Kidney (tissue), 14 donors: ENCODE data around the gene MCCC1. TPM values are rescaled to one million over a fixed set of nuclear protein-coding genes. Genes with fewer than 3 reads are reported as not detected.

Source experiments
- DNase-seq, 5 donors: peaks; one replicate each; pipeline ENCODE4 v3.0.0-alpha.2; 2013 to 2020
- FAIRE-seq: peaks from 2 replicates; lab custom pipeline; 2012; peaks lifted over from hg19 to GRCh38; lab: Jason Lieb, UNC
- H3K27ac ChIP-seq, 2 donors: one replicate each; pipeline ENCODE4 v1.7.0; 2013; ENCODE audit warnings: low read depth in 2 of 2, low read length in 2 of 2, inconsistent platforms in 1 of 2
- H3K27me3 ChIP-seq: one replicate; pipeline ENCODE4 v1.7.1; 2013; ENCODE audit warnings: low read length, inconsistent platforms; ENCODE audit not compliant: control insufficient read depth, insufficient read depth
- H3K36me3 ChIP-seq, 3 donors: one replicate each; pipeline versions ENCODE4 v1.7.0 to v1.7.1; 2013; ENCODE audit warnings: low read length in 3 of 3, control low read depth in 1 of 3, inconsistent platforms in 1 of 3; ENCODE audit not compliant: insufficient read depth in 3 of 3, control insufficient read depth in 2 of 3
- H3K4me1 ChIP-seq, 3 donors: one replicate each; pipeline versions ENCODE4 v1.7.0 to v1.7.1; 2013; ENCODE audit warnings: low read length in 3 of 3, inconsistent platforms in 1 of 3, low read depth in 1 of 3; ENCODE audit not compliant: control insufficient read depth in 2 of 3, insufficient read depth in 2 of 3
- H3K4me3 ChIP-seq, 3 donors: one replicate each; pipeline versions ENCODE4 v1.7.0 to v1.8.1; 2013; ENCODE audit warnings: low read length in 3 of 3, control low read depth in 1 of 3, inconsistent platforms in 1 of 3
- H3K9ac ChIP-seq, 3 donors: one replicate each; pipeline versions ENCODE4 v1.7.0 to v1.7.1; 2013; ENCODE audit warnings: low read length in 3 of 3, control low read depth in 1 of 3, inconsistent platforms in 1 of 3
- H3K9me3 ChIP-seq, 3 donors: one replicate each; pipeline versions ENCODE4 v1.7.0 to v1.7.1; 2013; ENCODE audit warnings: low read length in 3 of 3, control low read depth in 1 of 3, inconsistent platforms in 1 of 3; ENCODE audit not compliant: control insufficient read depth in 2 of 3, insufficient read depth in 1 of 3
- CTCF ChIP-seq: IDR thresholded peaks from 3 replicates; pipeline ENCODE4 v1.5.1; 2012; ENCODE audit warnings: mild to moderate bottlenecking, moderate library complexity, borderline replicate concordance; ENCODE audit not compliant: insufficient read depth; ENCODE audit errors: extremely low read depth
- intact Hi-C: fragments of 100-400 bp; cut with DNase I; formaldehyde crosslinking; loops from one replicate; pipeline ENCODE4 v1.11.1; 2022
- polyA plus RNA-seq: library from polyadenylated mRNA; stranded (reverse); fragments of 350-450 nt; fragmentation: Illumina TruSeq; extraction: RNeasy Lipid Tissue Mini Kit (QIAGEN cat#74804); gene quantifications from one replicate; pipeline ENCODE4 v1.2.3, GENCODE V29; 2014; ENCODE audit warnings: low read depth, low replicate concordance; ENCODE audit not compliant: insufficient read depth
- total RNA-seq: library from RNA; stranded (reverse); fragmentation: NEBNext Ultra II Directional; extraction: Animal tissue kit (Norgen Biotek cat#: 25700); gene quantifications from one replicate; pipeline ENCODE4 v1.2.1, GENCODE V29; 2021
- donor health status: control.
- donor health status: control.
- donor health status: control.
- donor health status: control.
- donor health status: control.
- donor health status: DM: yes; HTN: yes; CAD: no.
- donor health status: Normal renal cell carcinoma (clear cell type).

MCCC1 gene
- total and polyA plus RNA-seq, 2 donors from 2014 or later: 35.3 to 85.5 TPM

GRCh38 chr3:182986021-182986420 lies 113.3 kb downstream of the MCCC1 start:
- H3K9me3 ChIP-seq: no peaks in the 10 kb centered on the region
- no peak overlapping the region for H3K27ac ChIP-seq
- H3K36me3 ChIP-seq: no peaks in the 10 kb centered on the region
- DNase-seq: no peak
- TF ChIP-seq CTCF: no peak
- H3K27me3 ChIP-seq: no peaks in the 10 kb centered on the region
- no peak overlapping the region for H3K9ac ChIP-seq
- no peak for FAIRE-seq
- H3K4me3 ChIP-seq: no peak overlapping the region
- intact Hi-C loops: no loop called here
- H3K4me1 ChIP-seq: peaks cover 0 to 5% (median 0%) of the 10 kb centered on the region in 3 donors

- Histone ChIP-seq H3K4me1 (peaks cover 0 to 10% (median 3%) of the 10 kb centered on the region in 3 donors), H3K36me3 (no peaks in the 10 kb centered on the region), H3K9ac (no peak overlapping the region), H3K9me3 (no peaks in the 10 kb centered on the region), H3K27me3 (no peaks in the 10 kb centered on the region), H3K4me3 (no peak overlapping the region), H3K27ac (no peak overlapping the region)
- TF ChIP-seq CTCF: no peak
- FAIRE-seq: no peak
- intact Hi-C loops: no loop called here
- no peak for DNase-seq
Observed at GRCh38 chr3:182983876-182984275, 115.4 kb downstream of the MCCC1 start.

- Histone ChIP-seq H3K36me3 (no peaks in the 10 kb centered on the region), H3K9ac (peak overlapping the region in 2 of 3 donors; percentile 57 to 79), H3K9me3 (no peaks in the 10 kb centered on the region), H3K27me3 (no peaks in the 10 kb centered on the region), H3K27ac (peak overlapping the region in 1 of 2 donors; percentile 54), H3K4me1 (peaks cover 0 to 14% (median 4%) of the 10 kb centered on the region in 3 donors), H3K4me3 (peak overlapping the region; percentile 32 to 64 (median 64))
- intact Hi-C loops: no loop called here
- peak in 1 of 5 donors; percentile 67 for DNase-seq
- no peak for TF ChIP-seq CTCF
- FAIRE-seq: no peak
Observed at GRCh38 chr3:182981038-182981380, 118.3 kb downstream of the MCCC1 start.
